K562 (cell line): Measurements from ENCODE around the gene TINCR. TPM values are rescaled to one million over a fixed set of nuclear protein-coding genes. Genes with fewer than 3 reads are reported as not detected.

ENCODE experiments used
- ATAC-seq: fragments of 200-7000 bp; cut with Tn5 transposase; 3 replicates; pipeline ENCODE4 v1.9.1; 2020; ENCODE audit warnings: moderate library complexity
- BruUV-seq: library from RNA; stranded (reverse); fragments of 400-500 nt; replicated peaks from 2 replicates; lab custom pipeline; 2021; lab: Mats Ljungman, UMichigan
- CTCF ChIA-PET: fragments of 300-600 bp; formaldehyde crosslinking; extraction: SDS; loops from one replicate; lab custom pipeline; 2021; ENCODE audit warnings: low intra/inter-chr PET ratio; lab: Yijun Ruan, JAX
- POLR2A ChIA-PET: fragments of 300-600, 350-650 bp; sonication (Branson Sonifier 250); formaldehyde crosslinking; extraction: SDS; loops from one replicate; lab custom pipeline; 2021; ENCODE audit warnings: antibody characterized with exemption, inconsistent platforms; lab: Yijun Ruan, JAX
- DNase-seq, 4 experiments: peaks; one replicate each; pipeline versions ENCODE4 v3.0.0 to v3.0.0-alpha.2; 2011 to 2018; ENCODE audit warnings: low spot score in 3 of 4, mixed read lengths in 3 of 4; ENCODE audit errors: extremely low read depth in 1 of 4
- FAIRE-seq: peaks from 2 replicates; lab custom pipeline; 2011; peaks lifted over from hg19 to GRCh38; lab: Jason Lieb, UNC
- H2AFZ ChIP-seq: 2 replicates; pipeline ENCODE4 v1.6.0; 2011; ENCODE audit warnings: low read depth, low read length, control low read depth, inconsistent platforms
- H3K27ac ChIP-seq: fragments of 200-600 bp; 3 replicates; pipeline ENCODE4 v1.8.0; 2011; ENCODE audit warnings: low read depth, mild to moderate bottlenecking, control low read depth, inconsistent platforms, low read length, moderate library complexity, mixed read lengths; ENCODE audit errors: extremely low read depth
- H3K27me3 ChIP-seq, 2 experiments: fragments of 300-600 bp in 1 of 2; 2 replicates in 1 of 2; 3 replicates in 1 of 2; pipeline versions ENCODE4 v1.6.0 to v1.8.0; 2011; ENCODE audit warnings: inconsistent platforms in 2 of 2, low read length in 2 of 2, mild to moderate bottlenecking in 1 of 2, mixed read lengths in 1 of 2, moderate library complexity in 1 of 2; ENCODE audit not compliant: control insufficient read depth in 2 of 2, insufficient read depth in 2 of 2
- H3K36me3 ChIP-seq: fragments of 300-600 bp; 3 replicates; pipeline ENCODE4 v1.8.0; 2011; ENCODE audit warnings: mild to moderate bottlenecking, low read length, inconsistent platforms; ENCODE audit not compliant: control insufficient read depth, insufficient read depth
- H3K4me1 ChIP-seq, 2 experiments: fragments of 200-600 bp in 1 of 2; replicated peaks in 1 of 2; 2 replicates in 1 of 2; 3 replicates in 1 of 2; pipeline versions ENCODE4 v1.5.1 to v1.8.0; 2011; ENCODE audit warnings: inconsistent platforms in 2 of 2, low read length in 2 of 2, mild to moderate bottlenecking in 1 of 2, mixed read lengths in 1 of 2, moderate library complexity in 1 of 2; ENCODE audit not compliant: control insufficient read depth in 2 of 2, insufficient read depth in 2 of 2
- H3K4me2 ChIP-seq: 2 replicates; pipeline ENCODE4 v1.6.1; 2011; ENCODE audit warnings: low read length, control low read depth, inconsistent platforms, mixed read lengths; ENCODE audit not compliant: insufficient read depth
- H3K4me3 ChIP-seq: fragments of 200-600 bp; sonication (generic), shearing (Covaris generic); 2 replicates; pipeline ENCODE4 v1.5.1; 2016; ENCODE audit warnings: control low read depth, inconsistent platforms
- H3K79me2 ChIP-seq: fragments of 200-600 bp; 3 replicates; pipeline ENCODE4 v1.8.0; 2011; ENCODE audit warnings: low read length, inconsistent platforms; ENCODE audit not compliant: control insufficient read depth, insufficient read depth
- H3K9ac ChIP-seq, 2 experiments: 2 replicates each; pipeline versions ENCODE4 v1.6.0 to v1.6.1; 2011; ENCODE audit warnings: low read depth in 2 of 2, low read length in 2 of 2, control low read depth in 1 of 2, inconsistent platforms in 1 of 2, mild to moderate bottlenecking in 1 of 2, mixed read lengths in 1 of 2; ENCODE audit not compliant: insufficient read depth in 1 of 2
- H3K9me1 ChIP-seq: one replicate; pipeline ENCODE4 v1.6.0; 2011; ENCODE audit warnings: inconsistent platforms, mild to moderate bottlenecking, low read length, moderate library complexity; ENCODE audit not compliant: control insufficient read depth, insufficient read depth
- H3K9me3 ChIP-seq: replicated peaks from 2 replicates; pipeline ENCODE4 v1.5.1; 2011; ENCODE audit warnings: low read depth, low read length, inconsistent platforms; ENCODE audit not compliant: control insufficient read depth, insufficient read depth
- H4K20me1 ChIP-seq: replicated peaks from 2 replicates; pipeline ENCODE4 v1.6.1; 2011; ENCODE audit warnings: low read length, inconsistent platforms, mixed read lengths; ENCODE audit not compliant: control insufficient read depth, insufficient read depth
- BCOR ChIP-seq: fragments of 450-650 bp; IDR thresholded peaks from 2 replicates; pipeline ENCODE4 v1.6.1; 2016
- CC2D1A ChIP-seq: fragments of 450-650 bp; IDR thresholded peaks from 2 replicates; pipeline ENCODE4 v1.6.1; 2017; ENCODE audit warnings: mild to moderate bottlenecking
- CTCF ChIP-seq, 3 experiments: IDR thresholded peaks in 2 of 3; conservative IDR thresholded peaks in 1 of 3; 2 replicates each; pipeline ENCODE4 v1.5.1; 2011 to 2012; ENCODE audit warnings: low read length in 3 of 3, mild to moderate bottlenecking in 3 of 3, control low read depth in 2 of 3, improper control_type of control experiment in 1 of 3, inconsistent platforms in 1 of 3, low read depth in 1 of 3, mixed read lengths in 1 of 3, moderate library complexity in 1 of 3; ENCODE audit not compliant: insufficient read depth in 2 of 3
- HLTF ChIP-seq: fragments of 450-650 bp; IDR thresholded peaks from 2 replicates; pipeline ENCODE4 v1.6.1; 2016
- HNRNPLL ChIP-seq: fragments of 200-400 bp; formaldehyde crosslinking; IDR thresholded peaks from 2 replicates; pipeline ENCODE4 v1.6.1; 2017; ENCODE audit warnings: low read length, low read depth, mild to moderate bottlenecking; ENCODE audit not compliant: poor library complexity, severe bottlenecking
- HOXB6 ChIP-seq: fragments of 250-450 bp; sonication (Bioruptor Pico); IDR thresholded peaks from 2 replicates; pipeline ENCODE4 v1.5.1; 2022; ENCODE audit warnings: mild to moderate bottlenecking, borderline replicate concordance
- KDM1A ChIP-seq, 2 experiments: fragments of 450-650 bp; IDR thresholded peaks; 2 replicates each; pipeline ENCODE4 v1.6.1; 2016; ENCODE audit warnings: mild to moderate bottlenecking in 2 of 2
- NR3C1 ChIP-seq: sonication (generic); formaldehyde crosslinking; IDR thresholded peaks from 2 replicates; pipeline ENCODE4 v1.8.1; 2022; ENCODE audit warnings: missing genetic modification reagents
- SETDB1 ChIP-seq: IDR thresholded peaks from one replicate; pipeline ENCODE4 v1.6.1; 2012; ENCODE audit warnings: low read length, control low read depth, inconsistent platforms
- ZBTB7A ChIP-seq: IDR thresholded peaks from 2 replicates; pipeline ENCODE4 v1.6.1; 2011; ENCODE audit warnings: low read depth, mild to moderate bottlenecking, low read length, moderate library complexity, borderline replicate concordance; ENCODE audit not compliant: control insufficient read depth
- ZNF407 ChIP-seq: fragments of 450-650 bp; IDR thresholded peaks from 2 replicates; pipeline ENCODE4 v1.6.1; 2016; ENCODE audit warnings: low read depth
- whole genome bisulfite sequencing: fragments of 100-300 bp; shearing (Covaris generic); methylation state at CpG from one replicate; pipeline ENCODE4 v1.1.6; 2016; ENCODE audit warnings: low coverage, mixed read lengths; ENCODE audit not compliant: insufficient coverage; ENCODE audit errors: missing lambda C conversion rate; 5-methylcytosine and 5-hydroxymethylcytosine counted together
- in situ Hi-C: fragments of 300-500 bp; cut with MboI; formaldehyde crosslinking; loops from 4 replicates; pipeline ENCODE4 v1.15.0; 2018; ENCODE audit warnings: inconsistent platforms, mixed read lengths
- intact Hi-C: fragments of 100-400 bp; cut with micrococcal nuclease; formaldehyde crosslinking; loops from 2 replicates; pipeline ENCODE4 v1.14.2; 2022
- polyA plus RNA-seq, 8 experiments: library from polyadenylated mRNA; depleted of rRNA in 4 of 8; stranded (reverse) in 5 of 8; unstranded in 3 of 8; fragments of >200 nt; fragmentation: Nextera tagmentation in 2 of 8; fragmentation: Illumina TruSeq in 1 of 8; extraction: Ambion mirVana in 2 of 8; extraction: Trizol in 1 of 8; gene quantifications; 2 replicates each; pipeline versions ENCODE4 v1.2.1 to v1.2.3, GENCODE V29; 2011 to 2014; ENCODE audit warnings: inconsistent platforms in 1 of 8, missing spikeins in 1 of 8
- total RNA-seq, 7 experiments: library from RNA; depleted of rRNA in 6 of 7; stranded (reverse); fragments of >200 nt in 6 of 7; fragmentation: Illumina TruSeq in 2 of 7; extraction: Trizol in 2 of 7; gene quantifications; 2 replicates each; pipeline versions ENCODE4 v1.2.1 to v1.2.3, GENCODE V29; 2011 to 2021; ENCODE audit warnings: low replicate concordance in 1 of 7

TINCR gene
- total and polyA plus RNA-seq, 9 of the 15 experiments (the other 6 are each of a cell fraction or from before 2014, with no cell fraction given) = 0.03 to 0.24 (median 0.09) TPM; not detected in 1

- H3K4me2 ChIP-seq = no peak overlapping the region
- intact Hi-C loops = no loop called here
- FAIRE-seq (no peak), ATAC-seq (peak; percentile 70), DNase-seq (no peak)
- no peaks in the 10 kb centered on the region for H3K36me3 ChIP-seq
- peaks cover 0 to 4% of the 10 kb centered on the region in 2 experiments; a peak in 2 of 5 replicates for H3K4me1 ChIP-seq
- no peak overlapping the region for H3K4me3 ChIP-seq
- H3K27me3 ChIP-seq = peaks cover 3 to 14% of the 10 kb centered on the region in 2 experiments; a peak in 3 of 5 replicates
- BruUV-seq = no TSS peak
- WGBS = 9% methylated on average over 7 of the region's 8 CpGs
- CTCF ChIA-PET = no interaction called here
- POLR2A ChIA-PET = interaction anchor here (1.8 kb wide), 1 partner anchor 21 kb away, joined by 4 read pairs; no protein-coding TSS in a partner anchor
- H2AFZ ChIP-seq = no peak overlapping the region
- H3K9me1 ChIP-seq = no peaks in the 10 kb centered on the region
- TF ChIP-seq CC2D1A = no peak
- TF ChIP-seq BCOR = peak; percentile 68
- peak; percentile 58; the same call in 1 of the 2 replicates for TF ChIP-seq ZBTB7A
- TF ChIP-seq HLTF = no peak
- TF ChIP-seq KDM1A (IDR thresholded peaks at IDR 0.05) = peak; percentile 33 to 35; a peak in 2 of 4 replicates
- no peak for TF ChIP-seq HNRNPLL
- TF ChIP-seq CTCF (IDR thresholded peaks at IDR 0.05 in 2 of 3, conservative IDR thresholded peaks at IDR 0.05 in 1 of 3; ENCODE audit: insufficient read depth in 2 of 3, low read depth in 1 of 3, low read length in 3 of 3) = peak in 2 of 3 experiments; percentile 20 to 40; a peak in 3 of 6 replicates
- TF ChIP-seq NR3C1 = no peak
- TF ChIP-seq ZNF407 = no peak
- TF ChIP-seq SETDB1 = no peak
- TF ChIP-seq HOXB6 = no peak
- no peaks in the 10 kb centered on the region for H3K79me2 ChIP-seq
- no peaks in the 10 kb centered on the region for H4K20me1 ChIP-seq
- H3K9me3 ChIP-seq = peaks cover 8% of the 10 kb centered on the region
- no peak overlapping the region for H3K27ac ChIP-seq
- in situ Hi-C loops = no loop called here
- H3K9ac ChIP-seq = no peak overlapping the region
Observed at GRCh38 chr19:5563008-5563431, 4.7 kb downstream of the TINCR start.
